Smooth muscle cell of bladder (primary cell): Measurements from ENCODE around the gene INSIG2. TPM values are rescaled to one million over a fixed set of nuclear protein-coding genes. Genes with fewer than 3 reads are reported as not detected.

Source experiments
- total RNA-seq: library from RNA; depleted of rRNA; stranded (reverse); fragments of >200 nt; gene quantifications from 2 replicates; pipeline ENCODE4 v1.2.3, GENCODE V29; 2014

The INSIG2 gene
- total RNA-seq: 6.1 and 10.7 TPM in 2 replicates

GRCh38 chr2:118088051-118089024, at the start of gene INSIG2:
Gene INSIG2 (plus strand): TSS chr2:118088471. CDS start chr2:118096557, 8,086 bp downstream.

Other genes with a start within 250 kb of the INSIG2 start
- 23.8 and 26.5 TPM in 2 replicates for gene CCDC93, start 74.4 kb upstream of the INSIG2 start, total RNA-seq